HepG2 (cell line): ENCODE data around the gene KCNJ6. TPM values are rescaled to one million over a fixed set of nuclear protein-coding genes. Genes with fewer than 3 reads are reported as not detected.

Experiments
- ATAC-seq: fragments of 200-7000 bp; cut with Tn5 transposase; 3 replicates; pipeline ENCODE4 v1.9.1; 2020; ENCODE audit warnings: mild to moderate bottlenecking, moderate library complexity
- BruUV-seq: library from RNA; stranded (reverse); fragments of 400-500 nt; replicated peaks from 2 replicates; lab custom pipeline; 2021; lab: Mats Ljungman, UMichigan
- CTCF ChIA-PET: fragments of 300-600 bp; formaldehyde crosslinking; extraction: SDS; loops from one replicate; lab custom pipeline; 2021; ENCODE audit warnings: low total read pairs, inconsistent platforms, low intra/inter-chr PET ratio; lab: Yijun Ruan, JAX
- POLR2A ChIA-PET: fragments of 350-600 bp; sonication (Branson Sonifier 250); formaldehyde crosslinking; loops from one replicate; lab custom pipeline; 2020; ENCODE audit warnings: antibody characterized with exemption, inconsistent platforms; lab: Yijun Ruan, JAX
- DNase-seq: peaks from one replicate; pipeline ENCODE4 v3.0.0-alpha.2; 2015; ENCODE audit warnings: low spot score
- FAIRE-seq: peaks from 3 replicates; lab custom pipeline; 2011; peaks lifted over from hg19 to GRCh38; lab: Jason Lieb, UNC
- H2AFZ ChIP-seq: one replicate; pipeline ENCODE4 v1.6.1; 2011; ENCODE audit warnings: low read length, inconsistent platforms
- H3K27ac ChIP-seq: fragments of 300-600 bp; 3 replicates; pipeline ENCODE4 v1.8.0; 2011; ENCODE audit warnings: mixed run types, mild to moderate bottlenecking, mixed read lengths, low read length, inconsistent platforms; ENCODE audit not compliant: insufficient read depth; ENCODE audit errors: extremely low read length
- H3K27me3 ChIP-seq, 2 experiments: fragments of 200-600 bp in 1 of 2; 2 replicates in 1 of 2; 3 replicates in 1 of 2; pipeline versions ENCODE4 v1.6.0 to v1.8.0; 2011; ENCODE audit warnings: low read length in 2 of 2, mild to moderate bottlenecking in 2 of 2, moderate library complexity in 2 of 2, inconsistent platforms in 1 of 2; ENCODE audit not compliant: insufficient read depth in 2 of 2, control insufficient read depth in 1 of 2
- H3K36me3 ChIP-seq, 2 experiments: fragments of 200-600 bp in 1 of 2; replicated peaks in 1 of 2; 2 replicates in 1 of 2; 3 replicates in 1 of 2; pipeline versions ENCODE4 v1.5.1 to v1.8.0; 2011; ENCODE audit warnings: low read length in 2 of 2, inconsistent platforms in 1 of 2; ENCODE audit not compliant: insufficient read depth in 2 of 2, control insufficient read depth in 1 of 2
- H3K4me1 ChIP-seq: 2 replicates; pipeline ENCODE4 v1.5.1; 2012; ENCODE audit warnings: low read length, inconsistent platforms; ENCODE audit not compliant: insufficient read depth
- H3K4me2 ChIP-seq: 2 replicates; pipeline ENCODE4 v1.6.0; 2011; ENCODE audit warnings: low read depth, low read length, inconsistent platforms
- H3K4me3 ChIP-seq, 3 experiments: fragments of 200-600 bp in 1 of 3; sonication (generic), shearing (Covaris generic) in 1 of 3; replicated peaks in 1 of 3; 2 replicates each; pipeline ENCODE4 v1.5.1; 2011 to 2016; ENCODE audit warnings: low read length in 3 of 3, inconsistent platforms in 2 of 3, low read depth in 2 of 3, mild to moderate bottlenecking in 2 of 3, control low read depth in 1 of 3, mixed read lengths in 1 of 3; ENCODE audit not compliant: insufficient read depth in 1 of 3
- H3K79me2 ChIP-seq: one replicate; pipeline ENCODE4 v1.6.1; 2011; ENCODE audit warnings: low read length, inconsistent platforms; ENCODE audit not compliant: insufficient read depth
- H3K9ac ChIP-seq: 2 replicates; pipeline ENCODE4 v1.6.0; 2011; ENCODE audit warnings: mild to moderate bottlenecking, low read depth, low read length, inconsistent platforms; ENCODE audit not compliant: insufficient read depth
- H3K9me3 ChIP-seq: 2 replicates; pipeline ENCODE4 v1.5.1; 2012; ENCODE audit warnings: mild to moderate bottlenecking, low read length
- H4K20me1 ChIP-seq: 2 replicates; pipeline ENCODE4 v1.6.0; 2011; ENCODE audit warnings: inconsistent platforms, mild to moderate bottlenecking, low read length, moderate library complexity; ENCODE audit not compliant: insufficient read depth
- AGO1 ChIP-seq: fragments of 200-400 bp; formaldehyde crosslinking; IDR thresholded peaks from 2 replicates; pipeline ENCODE4 v1.6.1; 2017; ENCODE audit warnings: mild to moderate bottlenecking, low read depth, low read length, moderate library complexity; ENCODE audit not compliant: poor library complexity, severe bottlenecking
- DMAP1 ChIP-seq: IDR thresholded peaks from 2 replicates; pipeline ENCODE4 v1.6.1; 2016
- EP300 ChIP-seq, 3 experiments: sonication (generic) in 1 of 3; formaldehyde crosslinking in 1 of 3; IDR thresholded peaks; 2 replicates each; pipeline versions ENCODE4 v1.5.1 to v1.6.1; 2011 to 2020; ENCODE audit warnings: low read depth in 2 of 3, low read length in 2 of 3, borderline replicate concordance in 1 of 3, improper control_type of control experiment in 1 of 3, mild to moderate bottlenecking in 1 of 3, missing genetic modification reagents in 1 of 3, moderate library complexity in 1 of 3
- HHEX ChIP-seq: IDR thresholded peaks from 2 replicates; pipeline ENCODE4 v1.6.1; 2016; ENCODE audit warnings: control low read depth
- NCOA2 ChIP-seq: sonication (generic); formaldehyde crosslinking; IDR thresholded peaks from 2 replicates; pipeline ENCODE4 v1.8.0; 2022; ENCODE audit warnings: inconsistent platforms
- NFYB ChIP-seq: sonication (generic); formaldehyde crosslinking; IDR thresholded peaks from 2 replicates; pipeline ENCODE4 v1.4.0; 2020; ENCODE audit warnings: missing genetic modification reagents
- SCMH1 ChIP-seq: sonication (generic); formaldehyde crosslinking; IDR thresholded peaks from 2 replicates; pipeline ENCODE4 v1.9.0; 2021; ENCODE audit warnings: missing genetic modification reagents, mild to moderate bottlenecking, borderline replicate concordance
- SIX4 ChIP-seq: sonication (generic); formaldehyde crosslinking; IDR thresholded peaks from 2 replicates; pipeline ENCODE4 v1.4.0; 2020; ENCODE audit warnings: missing genetic modification reagents
- SKI ChIP-seq: fragments of 450-650 bp; IDR thresholded peaks from one replicate; pipeline ENCODE4 v1.6.1; 2018; ENCODE audit warnings: mild to moderate bottlenecking; ENCODE audit not compliant: partially characterized antibody
- WIZ ChIP-seq: sonication (generic); formaldehyde crosslinking; IDR thresholded peaks from 2 replicates; pipeline ENCODE4 v1.5.1; 2020; ENCODE audit warnings: mild to moderate bottlenecking, missing genetic modification reagents
- ZBTB38 ChIP-seq: sonication (generic); formaldehyde crosslinking; IDR thresholded peaks from 2 replicates; pipeline ENCODE4 v1.5.1; 2020; ENCODE audit warnings: mild to moderate bottlenecking, missing genetic modification reagents
- ZNF350 ChIP-seq: sonication (generic); formaldehyde crosslinking; IDR thresholded peaks from 2 replicates; pipeline ENCODE4 v1.4.0; 2020; ENCODE audit warnings: mild to moderate bottlenecking, low read depth, missing genetic modification reagents, borderline replicate concordance
- ZNF484 ChIP-seq: sonication (generic); formaldehyde crosslinking; IDR thresholded peaks from 2 replicates; pipeline ENCODE4 v1.5.1; 2020; ENCODE audit warnings: mild to moderate bottlenecking, low read depth, missing genetic modification reagents, borderline replicate concordance
- ZNF552 ChIP-seq: sonication (generic); formaldehyde crosslinking; IDR thresholded peaks from 2 replicates; pipeline ENCODE4 v1.9.0; 2022; ENCODE audit warnings: missing genetic modification reagents, mild to moderate bottlenecking, borderline replicate concordance
- ZNF616 ChIP-seq: sonication (generic); formaldehyde crosslinking; IDR thresholded peaks from 2 replicates; pipeline ENCODE4 v1.5.0; 2020; ENCODE audit warnings: low read depth, mild to moderate bottlenecking, missing genetic modification reagents
- in situ Hi-C: cut with HindIII; loops from 2 replicates; pipeline ENCODE4 v1.10.0; 2017; ENCODE audit warnings: low pct_unique_long_range_greater_than_20kb; ENCODE audit not compliant: extremely low pct_ligation_motif_present
- intact Hi-C: fragments of 100-400 bp; cut with micrococcal nuclease; formaldehyde crosslinking; loops from one replicate; pipeline ENCODE4 v1.10.0; 2022; ENCODE audit not compliant: unreplicated experiment
- polyA plus RNA-seq, 8 experiments: library from polyadenylated mRNA; depleted of rRNA in 3 of 8; stranded (reverse) in 7 of 8; unstranded in 1 of 8; fragments of >200 nt; fragmentation: Illumina TruSeq in 4 of 8; extraction: Trizol in 4 of 8; gene quantifications; 2 replicates each; pipeline versions ENCODE4 v1.2.1 to v1.2.3, GENCODE V29; 2011 to 2016; ENCODE audit warnings: low read depth in 4 of 8, missing spikeins in 1 of 8, mixed read lengths in 1 of 8; ENCODE audit not compliant: insufficient read depth in 1 of 8
- total RNA-seq, 5 experiments: library from RNA; depleted of rRNA; stranded (reverse); fragments of >200 nt; fragmentation: Illumina TruSeq; extraction: Trizol; gene quantifications; 2 replicates each; pipeline ENCODE4 v1.2.3, GENCODE V29; 2016; ENCODE audit warnings: low read depth in 1 of 5
- TF ChIP-seq, protein P1 (sequence below): sonication (generic); formaldehyde crosslinking; IDR thresholded peaks from 2 replicates; pipeline ENCODE4 v1.5.0; 2020; ENCODE audit warnings: missing genetic modification reagents
- TF ChIP-seq, protein P2 (sequence below): sonication (generic); formaldehyde crosslinking; IDR thresholded peaks from 2 replicates; pipeline ENCODE4 v1.4.0; 2020; ENCODE audit warnings: mild to moderate bottlenecking, missing genetic modification reagents

The KCNJ6 gene
- total and polyA plus RNA-seq, 2 of the 13 experiments (the other 11 are each of a cell fraction or from before 2014, with no cell fraction given): not detected

- TF ChIP-seq, protein P1, sequence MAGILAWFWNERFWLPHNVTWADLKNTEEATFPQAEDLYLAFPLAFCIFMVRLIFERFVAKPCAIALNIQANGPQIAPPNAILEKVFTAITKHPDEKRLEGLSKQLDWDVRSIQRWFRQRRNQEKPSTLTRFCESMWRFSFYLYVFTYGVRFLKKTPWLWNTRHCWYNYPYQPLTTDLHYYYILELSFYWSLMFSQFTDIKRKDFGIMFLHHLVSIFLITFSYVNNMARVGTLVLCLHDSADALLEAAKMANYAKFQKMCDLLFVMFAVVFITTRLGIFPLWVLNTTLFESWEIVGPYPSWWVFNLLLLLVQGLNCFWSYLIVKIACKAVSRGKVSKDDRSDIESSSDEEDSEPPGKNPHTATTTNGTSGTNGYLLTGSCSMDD: no peak
- TF ChIP-seq ZNF616: no peak
- no peak for TF ChIP-seq WIZ (CRISPR knock-in tag)
- no peak for TF ChIP-seq ZNF350 (CRISPR knock-in tag)
- TF ChIP-seq NFYB (CRISPR knock-in tag): no peak
- TF ChIP-seq SCMH1: no peak
- no peak for TF ChIP-seq DMAP1 (CRISPR knock-in tag)
- TF ChIP-seq ZBTB38 (CRISPR knock-in tag): no peak
- TF ChIP-seq SIX4 (CRISPR knock-in tag): no peak
Observed at GRCh38 chr21:37696936-37697335, 219.3 kb downstream of the KCNJ6 start (continued).

- FAIRE-seq: no peak
- Histone ChIP-seq H3K79me2 (no peaks in the 10 kb centered on the region), H3K4me2 (no peak overlapping the region), H3K27me3 (no peaks in the 10 kb centered on the region), H3K9me3 (0 out of 2 replicates have a peak, but pooled peaks cover 4% of the 10 kb centered on the region), H4K20me1 (no peaks in the 10 kb centered on the region), H3K4me1 (no peaks in the 10 kb centered on the region), H3K27ac (no peak overlapping the region), H3K4me3 (no peak overlapping the region), H2AFZ (no peak overlapping the region), H3K36me3 (no peaks in the 10 kb centered on the region), H3K9ac (no peak overlapping the region)
- ATAC-seq: no peak
- in situ Hi-C loops (no loop called here), intact Hi-C loops (no loop called here)
- no peak for DNase-seq
- ChIA-PET CTCF (no interaction called here), POLR2A (no interaction called here)
- BruUV-seq: no TSS peak
- TF ChIP-seq, protein P2, sequence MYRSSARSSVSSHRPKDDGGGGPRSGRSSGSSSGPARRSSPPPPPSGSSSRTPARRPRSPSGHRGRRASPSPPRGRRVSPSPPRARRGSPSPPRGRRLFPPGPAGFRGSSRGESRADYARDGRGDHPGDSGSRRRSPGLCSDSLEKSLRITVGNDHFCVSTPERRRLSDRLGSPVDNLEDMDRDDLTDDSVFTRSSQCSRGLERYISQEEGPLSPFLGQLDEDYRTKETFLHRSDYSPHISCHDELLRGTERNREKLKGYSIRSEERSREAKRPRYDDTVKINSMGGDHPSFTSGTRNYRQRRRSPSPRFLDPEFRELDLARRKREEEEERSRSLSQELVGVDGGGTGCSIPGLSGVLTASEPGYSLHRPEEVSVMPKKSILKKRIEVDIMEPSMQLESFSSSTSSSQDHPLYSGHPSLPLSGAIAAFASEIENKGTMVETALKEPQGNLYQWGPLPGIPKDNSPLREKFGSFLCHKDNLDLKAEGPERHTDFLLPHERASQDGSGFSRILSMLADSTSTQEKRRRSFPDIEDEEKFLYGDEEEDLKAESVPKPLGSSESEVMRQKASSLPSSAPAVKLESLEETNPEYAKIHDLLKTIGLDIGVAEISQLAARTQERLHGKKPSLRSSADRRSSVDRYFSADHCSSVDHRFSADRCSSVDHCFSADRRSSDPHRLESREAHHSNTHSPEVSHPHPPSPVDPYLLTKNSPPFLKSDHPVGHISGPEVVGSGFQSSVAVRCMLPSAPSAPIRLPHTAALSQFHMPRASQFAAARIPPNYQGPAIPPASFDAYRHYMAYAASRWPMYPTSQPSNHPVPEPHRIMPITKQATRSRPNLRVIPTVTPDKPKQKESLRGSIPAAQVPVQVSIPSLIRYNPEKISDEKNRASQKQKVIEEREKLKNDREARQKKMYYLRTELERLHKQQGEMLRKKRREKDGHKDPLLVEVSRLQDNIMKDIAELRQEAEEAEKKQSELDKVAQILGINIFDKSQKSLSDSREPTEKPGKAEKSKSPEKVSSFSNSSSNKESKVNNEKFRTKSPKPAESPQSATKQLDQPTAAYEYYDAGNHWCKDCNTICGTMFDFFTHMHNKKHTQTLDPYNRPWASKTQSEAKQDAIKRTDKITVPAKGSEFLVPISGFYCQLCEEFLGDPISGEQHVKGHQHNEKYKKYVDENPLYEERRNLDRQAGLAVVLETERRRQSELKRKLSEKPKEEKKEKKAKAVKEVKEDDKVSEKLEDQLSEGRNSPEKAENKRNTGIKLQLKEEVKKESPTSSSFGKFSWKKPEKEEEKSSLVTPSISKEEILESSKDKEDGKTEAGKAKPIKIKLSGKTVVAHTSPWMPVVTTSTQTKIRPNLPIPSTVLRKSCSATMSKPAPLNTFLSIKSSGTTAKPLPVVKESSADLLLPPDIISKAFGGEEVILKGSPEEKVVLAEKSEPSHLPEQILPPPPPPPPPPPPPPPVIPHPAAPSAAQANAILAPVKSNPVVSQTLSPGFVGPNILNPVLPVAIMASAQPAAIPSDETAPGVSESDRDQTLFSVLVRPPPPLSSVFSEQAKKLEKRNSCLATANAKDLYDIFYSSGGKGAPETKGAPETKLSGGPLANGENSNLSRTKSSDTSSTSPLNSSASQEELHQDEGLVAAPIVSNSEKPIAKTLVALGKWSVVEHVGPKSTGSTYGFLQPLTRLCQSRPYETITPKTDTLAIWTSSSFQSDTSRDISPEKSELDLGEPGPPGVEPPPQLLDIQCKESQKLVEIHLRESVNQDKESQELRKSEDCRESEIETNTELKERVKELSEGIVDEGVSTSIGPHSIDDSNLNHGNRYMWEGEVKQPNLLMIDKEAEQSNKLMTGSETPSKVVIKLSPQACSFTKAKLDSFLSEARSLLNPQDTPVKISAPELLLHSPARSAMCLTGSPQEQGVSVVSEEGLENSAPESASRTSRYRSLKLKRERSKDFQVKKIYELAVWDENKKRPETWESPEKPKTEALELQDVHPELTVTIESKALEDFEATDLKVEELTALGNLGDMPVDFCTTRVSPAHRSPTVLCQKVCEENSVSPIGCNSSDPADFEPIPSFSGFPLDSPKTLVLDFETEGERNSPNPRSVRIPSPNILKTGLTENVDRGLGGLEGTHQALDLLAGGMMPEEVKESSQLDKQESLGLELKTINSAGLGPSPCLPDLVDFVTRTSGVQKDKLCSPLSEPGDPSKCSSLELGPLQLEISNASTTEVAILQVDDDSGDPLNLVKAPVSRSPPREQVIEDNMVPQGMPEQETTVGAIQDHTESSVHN: no peak
- TF ChIP-seq ZNF484 (CRISPR knock-in tag) (no peak), SKI (no peak), ZNF552 (CRISPR knock-in tag) (no peak), NCOA2 (no peak), EP300 (IDR thresholded peaks at IDR 0.05; ENCODE audit: low read depth in 2 of 2, low read length in 2 of 2) (no peak), EP300 (CRISPR knock-in tag; IDR thresholded peaks at IDR 0.05; ENCODE audit: borderline replicate concordance) (no peak), HHEX (CRISPR knock-in tag) (no peak), AGO1 (no peak)
Observed at GRCh38 chr21:37695111-37695510, 221.1 kb downstream of the KCNJ6 start.
